ENCODE data around the gene PCDH10.

DNA sequence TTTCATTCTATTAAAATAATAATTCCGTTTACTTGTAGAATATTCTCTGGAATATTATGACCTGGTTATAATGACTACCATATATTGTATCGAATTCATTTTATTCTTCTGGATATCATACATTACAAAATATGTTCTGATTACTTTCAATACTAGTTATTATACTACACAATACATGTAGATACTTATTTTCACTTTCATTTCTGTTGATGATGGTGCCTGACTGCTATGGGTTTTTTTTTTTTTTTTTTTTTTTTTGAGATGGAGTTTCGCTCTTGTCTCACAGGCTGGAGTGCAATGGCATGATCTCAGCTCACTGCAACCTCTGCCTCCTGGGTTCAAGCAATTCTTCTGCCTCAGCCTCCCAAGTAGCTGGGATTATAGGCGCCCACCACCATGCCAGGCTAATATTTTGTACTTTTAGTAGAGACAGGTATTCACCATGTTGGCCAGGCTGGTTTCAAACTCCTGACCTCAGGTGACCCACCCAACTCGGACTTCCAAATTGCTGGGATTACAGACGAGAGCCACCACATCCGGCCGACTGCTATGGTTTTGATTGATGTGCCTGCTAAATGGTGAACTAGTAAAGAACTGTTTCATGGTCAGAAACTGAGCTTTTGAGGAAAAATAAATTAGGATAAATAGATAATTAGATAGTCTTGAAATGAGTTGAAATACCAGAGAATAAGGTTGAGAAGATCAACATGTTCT, 39.5 kb downstream of the PCDH10 start:
- TF ChIP-seq POLR2A (IDR thresholded peaks at IDR 0.05) = no peak
- TF ChIP-seq, protein P1, sequence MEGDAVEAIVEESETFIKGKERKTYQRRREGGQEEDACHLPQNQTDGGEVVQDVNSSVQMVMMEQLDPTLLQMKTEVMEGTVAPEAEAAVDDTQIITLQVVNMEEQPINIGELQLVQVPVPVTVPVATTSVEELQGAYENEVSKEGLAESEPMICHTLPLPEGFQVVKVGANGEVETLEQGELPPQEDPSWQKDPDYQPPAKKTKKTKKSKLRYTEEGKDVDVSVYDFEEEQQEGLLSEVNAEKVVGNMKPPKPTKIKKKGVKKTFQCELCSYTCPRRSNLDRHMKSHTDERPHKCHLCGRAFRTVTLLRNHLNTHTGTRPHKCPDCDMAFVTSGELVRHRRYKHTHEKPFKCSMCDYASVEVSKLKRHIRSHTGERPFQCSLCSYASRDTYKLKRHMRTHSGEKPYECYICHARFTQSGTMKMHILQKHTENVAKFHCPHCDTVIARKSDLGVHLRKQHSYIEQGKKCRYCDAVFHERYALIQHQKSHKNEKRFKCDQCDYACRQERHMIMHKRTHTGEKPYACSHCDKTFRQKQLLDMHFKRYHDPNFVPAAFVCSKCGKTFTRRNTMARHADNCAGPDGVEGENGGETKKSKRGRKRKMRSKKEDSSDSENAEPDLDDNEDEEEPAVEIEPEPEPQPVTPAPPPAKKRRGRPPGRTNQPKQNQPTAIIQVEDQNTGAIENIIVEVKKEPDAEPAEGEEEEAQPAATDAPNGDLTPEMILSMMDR (IDR thresholded peaks at IDR 0.05) = no peak
